ENCODE measurements around the gene CBARP. TPM values are rescaled to one million over a fixed set of nuclear protein-coding genes. Genes with fewer than 3 reads are reported as not detected.
A peak's percentile ranks its signal among the peaks of the same experiment; 100 is the strongest.

Gene CBARP
- total and polyA plus RNA-seq, 2 of the 13 experiments (the other 11 are each of a cell fraction or from before 2014, with no cell fraction given): 1.2 to 1.4 TPM

DNA sequence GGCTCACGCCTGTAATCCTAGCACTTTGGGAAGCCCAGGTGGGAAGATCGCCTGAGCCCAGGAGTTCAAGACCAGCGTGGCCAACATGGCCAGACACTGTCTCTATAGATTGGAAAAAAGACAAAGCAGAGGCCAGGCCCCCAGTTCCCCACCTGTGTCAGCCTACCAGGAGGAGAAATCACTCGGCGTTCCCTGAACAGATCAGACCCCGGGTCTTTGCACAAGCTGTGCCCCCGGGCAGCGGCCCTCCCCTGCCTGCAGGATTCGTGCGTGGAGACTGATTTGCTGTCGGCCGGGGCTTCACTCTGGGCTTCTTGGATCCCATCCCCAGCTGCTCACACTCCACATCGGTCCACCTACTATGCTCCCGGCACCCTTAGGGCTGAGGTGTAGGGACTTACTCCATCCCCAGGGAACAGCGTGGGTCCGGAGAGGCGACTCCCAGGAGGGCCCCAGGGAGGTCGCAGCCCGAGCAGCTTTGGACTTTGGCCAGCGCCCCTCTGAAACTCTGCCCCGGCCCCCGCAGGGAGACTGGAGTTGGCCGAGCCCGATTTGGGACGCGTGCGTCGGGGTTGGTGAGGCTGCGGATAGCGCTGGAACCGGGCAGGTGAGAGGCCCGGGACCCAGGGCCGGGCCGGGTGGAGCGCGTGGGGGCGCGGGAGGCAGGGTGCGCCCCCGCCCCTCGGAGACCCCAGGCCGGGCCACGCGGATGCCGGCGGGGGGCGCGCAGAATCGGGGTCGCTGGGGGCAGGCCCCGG, 47.4 kb upstream of the CBARP start (continued):
- peak; percentile 12; the same call in 1 of the 2 replicates for TF ChIP-seq ZMYM3 (CRISPR knock-in tag; IDR thresholded peaks at IDR 0.05)
- no peak for TF ChIP-seq U2AF1 (optimal IDR thresholded peaks at IDR 0.05; ENCODE audit: low read depth, low read length)
- no peak for TF ChIP-seq KMT2B (CRISPR knock-in tag; IDR thresholded peaks at IDR 0.05)
- TF ChIP-seq, protein P1, sequence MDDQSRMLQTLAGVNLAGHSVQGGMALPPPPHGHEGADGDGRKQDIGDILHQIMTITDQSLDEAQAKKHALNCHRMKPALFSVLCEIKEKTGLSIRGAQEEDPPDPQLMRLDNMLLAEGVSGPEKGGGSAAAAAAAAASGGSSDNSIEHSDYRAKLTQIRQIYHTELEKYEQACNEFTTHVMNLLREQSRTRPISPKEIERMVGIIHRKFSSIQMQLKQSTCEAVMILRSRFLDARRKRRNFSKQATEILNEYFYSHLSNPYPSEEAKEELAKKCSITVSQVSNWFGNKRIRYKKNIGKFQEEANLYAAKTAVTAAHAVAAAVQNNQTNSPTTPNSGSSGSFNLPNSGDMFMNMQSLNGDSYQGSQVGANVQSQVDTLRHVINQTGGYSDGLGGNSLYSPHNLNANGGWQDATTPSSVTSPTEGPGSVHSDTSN (CRISPR knock-in tag; IDR thresholded peaks at IDR 0.05; ENCODE audit: borderline replicate concordance): no peak
- TF ChIP-seq ZNF17 (CRISPR knock-in tag; IDR thresholded peaks at IDR 0.05): no peak
- no peak; the same call in 1 of the 2 replicates for TF ChIP-seq ZKSCAN8 (CRISPR knock-in tag; IDR thresholded peaks at IDR 0.05; ENCODE audit: borderline replicate concordance)
- TF ChIP-seq KLF11 (CRISPR knock-in tag; IDR thresholded peaks at IDR 0.05): no peak
- TF ChIP-seq ARID2 (CRISPR knock-in tag; IDR thresholded peaks at IDR 0.05; ENCODE audit: borderline replicate concordance): no peak
- TF ChIP-seq ZMAT3 (CRISPR knock-in tag; conservative IDR thresholded peaks at IDR 0.05): no peak
- peak; percentile 78; the same call in 1 of the 2 replicates for TF ChIP-seq ZSCAN31 (CRISPR knock-in tag; IDR thresholded peaks at IDR 0.05; ENCODE audit: low read depth)
- no peak for TF ChIP-seq ZSCAN25 (CRISPR knock-in tag; IDR thresholded peaks at IDR 0.05)
- no peak for TF ChIP-seq PRPF4 (IDR thresholded peaks at IDR 0.05; ENCODE audit: low read depth, low read length, poor library complexity, severe bottlenecking)
- TF ChIP-seq MAFG (CRISPR knock-in tag; IDR thresholded peaks at IDR 0.05): no peak
- TF ChIP-seq GFI1 (CRISPR knock-in tag; IDR thresholded peaks at IDR 0.05; ENCODE audit: borderline replicate concordance): peak; percentile 31; the same call in 1 of the 2 replicates
- TF ChIP-seq MEF2D (CRISPR knock-in tag; IDR thresholded peaks at IDR 0.05): no peak
- TF ChIP-seq, protein P2, sequence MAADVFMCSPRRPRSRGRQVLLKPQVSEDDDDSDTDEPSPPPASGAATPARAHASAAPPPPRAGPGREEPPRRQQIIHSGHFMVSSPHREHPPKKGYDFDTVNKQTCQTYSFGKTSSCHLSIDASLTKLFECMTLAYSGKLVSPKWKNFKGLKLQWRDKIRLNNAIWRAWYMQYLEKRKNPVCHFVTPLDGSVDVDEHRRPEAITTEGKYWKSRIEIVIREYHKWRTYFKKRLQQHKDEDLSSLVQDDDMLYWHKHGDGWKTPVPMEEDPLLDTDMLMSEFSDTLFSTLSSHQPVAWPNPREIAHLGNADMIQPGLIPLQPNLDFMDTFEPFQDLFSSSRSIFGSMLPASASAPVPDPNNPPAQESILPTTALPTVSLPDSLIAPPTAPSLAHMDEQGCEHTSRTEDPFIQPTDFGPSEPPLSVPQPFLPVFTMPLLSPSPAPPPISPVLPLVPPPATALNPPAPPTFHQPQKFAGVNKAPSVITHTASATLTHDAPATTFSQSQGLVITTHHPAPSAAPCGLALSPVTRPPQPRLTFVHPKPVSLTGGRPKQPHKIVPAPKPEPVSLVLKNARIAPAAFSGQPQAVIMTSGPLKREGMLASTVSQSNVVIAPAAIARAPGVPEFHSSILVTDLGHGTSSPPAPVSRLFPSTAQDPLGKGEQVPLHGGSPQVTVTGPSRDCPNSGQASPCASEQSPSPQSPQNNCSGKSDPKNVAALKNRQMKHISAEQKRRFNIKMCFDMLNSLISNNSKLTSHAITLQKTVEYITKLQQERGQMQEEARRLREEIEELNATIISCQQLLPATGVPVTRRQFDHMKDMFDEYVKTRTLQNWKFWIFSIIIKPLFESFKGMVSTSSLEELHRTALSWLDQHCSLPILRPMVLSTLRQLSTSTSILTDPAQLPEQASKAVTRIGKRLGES (CRISPR knock-in tag; IDR thresholded peaks at IDR 0.05; ENCODE audit: borderline replicate concordance): no peak
- no peak for TF ChIP-seq MLLT10 (CRISPR knock-in tag; IDR thresholded peaks at IDR 0.05)
- TF ChIP-seq RBM22 (optimal IDR thresholded peaks at IDR 0.05; ENCODE audit: low read length): no peak
- TF ChIP-seq, protein P3, sequence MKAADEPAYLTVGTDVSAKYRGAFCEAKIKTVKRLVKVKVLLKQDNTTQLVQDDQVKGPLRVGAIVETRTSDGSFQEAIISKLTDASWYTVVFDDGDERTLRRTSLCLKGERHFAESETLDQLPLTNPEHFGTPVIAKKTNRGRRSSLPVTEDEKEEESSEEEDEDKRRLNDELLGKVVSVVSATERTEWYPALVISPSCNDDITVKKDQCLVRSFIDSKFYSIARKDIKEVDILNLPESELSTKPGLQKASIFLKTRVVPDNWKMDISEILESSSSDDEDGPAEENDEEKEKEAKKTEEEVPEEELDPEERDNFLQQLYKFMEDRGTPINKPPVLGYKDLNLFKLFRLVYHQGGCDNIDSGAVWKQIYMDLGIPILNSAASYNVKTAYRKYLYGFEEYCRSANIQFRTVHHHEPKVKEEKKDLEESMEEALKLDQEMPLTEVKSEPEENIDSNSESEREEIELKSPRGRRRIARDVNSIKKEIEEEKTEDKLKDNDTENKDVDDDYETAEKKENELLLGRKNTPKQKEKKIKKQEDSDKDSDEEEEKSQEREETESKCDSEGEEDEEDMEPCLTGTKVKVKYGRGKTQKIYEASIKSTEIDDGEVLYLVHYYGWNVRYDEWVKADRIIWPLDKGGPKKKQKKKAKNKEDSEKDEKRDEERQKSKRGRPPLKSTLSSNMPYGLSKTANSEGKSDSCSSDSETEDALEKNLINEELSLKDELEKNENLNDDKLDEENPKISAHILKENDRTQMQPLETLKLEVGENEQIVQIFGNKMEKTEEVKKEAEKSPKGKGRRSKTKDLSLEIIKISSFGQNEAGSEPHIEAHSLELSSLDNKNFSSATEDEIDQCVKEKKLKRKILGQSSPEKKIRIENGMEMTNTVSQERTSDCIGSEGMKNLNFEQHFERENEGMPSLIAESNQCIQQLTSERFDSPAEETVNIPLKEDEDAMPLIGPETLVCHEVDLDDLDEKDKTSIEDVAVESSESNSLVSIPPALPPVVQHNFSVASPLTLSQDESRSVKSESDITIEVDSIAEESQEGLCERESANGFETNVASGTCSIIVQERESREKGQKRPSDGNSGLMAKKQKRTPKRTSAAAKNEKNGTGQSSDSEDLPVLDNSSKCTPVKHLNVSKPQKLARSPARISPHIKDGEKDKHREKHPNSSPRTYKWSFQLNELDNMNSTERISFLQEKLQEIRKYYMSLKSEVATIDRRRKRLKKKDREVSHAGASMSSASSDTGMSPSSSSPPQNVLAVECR (CRISPR knock-in tag; IDR thresholded peaks at IDR 0.05; ENCODE audit: borderline replicate concordance): peak; percentile 49
- no peak for TF ChIP-seq ZFP37 (CRISPR knock-in tag; IDR thresholded peaks at IDR 0.05; ENCODE audit: borderline replicate concordance)
- TF ChIP-seq ZNF703 (CRISPR knock-in tag; IDR thresholded peaks at IDR 0.05; ENCODE audit: borderline replicate concordance): no peak
